Stimulated activated CD8-positive, alpha-beta memory T cell treated with anti-CD3 and anti-CD28 coated beads, Interleukin-2, amount 100 ng/mL, for 1 hour (primary cell): ENCODE measurements around the gene BTBD18.

Source experiments
- DNase-seq, 2 donors: peaks; one replicate each; pipeline ENCODE4 v3.0.0-alpha.2; 2020; ENCODE audit warnings: low read depth in 2 of 2

BTBD18 gene, protein sequence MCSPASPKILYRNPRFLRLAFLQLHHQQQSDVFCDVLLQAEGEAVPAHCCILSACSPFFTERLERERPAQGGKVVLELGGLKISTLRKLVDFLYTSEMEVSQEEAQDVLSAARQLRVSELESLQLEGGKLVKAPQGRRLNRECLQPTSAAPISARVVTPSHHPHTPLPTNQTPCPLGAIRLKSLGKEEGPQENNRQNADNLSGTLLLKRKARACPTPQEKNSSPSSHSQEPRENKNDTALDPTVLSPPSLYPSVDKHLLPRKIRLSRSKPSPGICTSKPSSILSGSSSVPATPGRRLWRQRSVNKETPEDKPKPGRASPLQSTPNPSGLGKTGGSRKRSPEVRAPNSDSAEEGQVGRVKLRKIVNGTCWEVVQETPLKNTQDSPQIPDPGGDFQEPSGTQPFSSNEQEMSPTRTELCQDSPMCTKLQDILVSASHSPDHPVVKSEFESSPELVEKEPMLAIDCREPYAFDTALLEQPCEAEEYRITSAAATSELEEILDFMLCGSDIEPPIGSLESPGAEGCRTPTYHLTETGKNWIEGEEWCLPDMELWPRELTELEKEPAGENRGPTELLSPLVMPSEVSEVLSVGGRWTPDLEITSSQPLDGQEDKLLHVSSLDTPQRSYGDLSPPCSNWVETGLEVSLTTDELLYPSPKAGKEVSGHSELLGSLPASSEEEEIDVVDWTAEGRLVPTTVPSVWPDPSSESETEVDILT

GRCh38 chr11:57751676-57752253, at the start of gene BTBD18:
BTBD18 (minus strand) TSS chr11:57751819; CDS start chr11:57751188, 631 bp downstream.
- DNase-seq = no peak

DNA sequence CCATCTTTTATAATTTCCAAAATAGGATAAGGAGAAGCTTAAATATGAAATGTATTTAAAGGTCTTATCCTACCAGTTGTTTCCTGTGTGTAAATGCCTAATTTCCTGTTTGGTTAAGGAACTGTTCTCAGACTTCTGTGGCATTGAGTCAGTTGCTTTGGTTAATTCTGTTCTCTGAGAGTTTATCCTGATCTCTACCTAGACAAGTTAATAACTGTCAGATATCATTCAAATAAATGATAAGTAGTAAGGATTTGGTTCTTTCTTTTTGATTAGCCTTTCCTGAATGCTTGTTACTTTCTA, 49.5 kb upstream of the BTBD18 start:
- DNase-seq = no peak

DNA sequence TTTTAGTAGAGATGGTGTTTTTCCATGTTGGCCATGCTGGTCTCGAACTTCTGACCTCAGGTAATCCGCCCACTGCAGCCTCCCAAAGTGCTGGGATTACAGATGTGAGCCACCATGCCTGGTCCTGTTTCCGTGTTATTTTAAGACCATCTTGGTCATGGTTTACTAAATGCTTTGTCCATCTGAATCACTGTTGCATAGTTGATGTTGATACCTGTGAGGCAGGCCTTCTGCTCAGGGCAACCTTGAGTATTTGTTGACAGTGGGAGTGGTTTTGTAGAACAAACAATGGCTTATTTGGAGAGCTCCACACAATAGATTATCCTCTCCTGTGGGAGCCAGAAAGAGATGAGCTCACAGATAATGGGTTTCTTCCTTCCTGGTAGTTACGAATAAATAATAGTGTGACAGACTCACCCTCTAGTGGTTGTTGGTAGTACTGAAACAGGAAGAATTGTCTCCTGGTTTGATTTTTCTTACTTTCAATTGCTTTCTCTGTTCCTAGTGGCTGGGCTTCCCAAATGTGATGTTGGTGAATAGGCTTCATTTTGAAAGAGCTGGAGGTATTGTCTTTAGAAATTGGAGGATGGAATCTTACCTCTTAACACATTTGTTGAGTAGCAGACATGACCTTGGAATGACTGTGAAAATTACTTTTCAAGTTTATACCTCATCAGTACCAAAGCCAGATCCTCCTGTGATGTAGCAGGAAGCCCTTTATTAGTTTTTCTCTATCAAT, 49.0 kb upstream of the BTBD18 start:
- DNase-seq = no peak

GRCh38 chr11:57798905-57799559, 47.4 kb upstream of the BTBD18 start:
- no peak for DNase-seq

- no peak for DNase-seq
Measured at GRCh38 chr11:57793351-57794115, 41.9 kb upstream of the BTBD18 start.

GRCh38 chr11:57792870-57793269, 41.3 kb upstream of the BTBD18 start:
- no peak for DNase-seq

- peak; percentile 64 to 75 for DNase-seq
Measured at GRCh38 chr11:57792060-57792541, 40.5 kb upstream of the BTBD18 start.

- no peak for DNase-seq
Measured at GRCh38 chr11:57791321-57792059, 39.9 kb upstream of the BTBD18 start.

DNA sequence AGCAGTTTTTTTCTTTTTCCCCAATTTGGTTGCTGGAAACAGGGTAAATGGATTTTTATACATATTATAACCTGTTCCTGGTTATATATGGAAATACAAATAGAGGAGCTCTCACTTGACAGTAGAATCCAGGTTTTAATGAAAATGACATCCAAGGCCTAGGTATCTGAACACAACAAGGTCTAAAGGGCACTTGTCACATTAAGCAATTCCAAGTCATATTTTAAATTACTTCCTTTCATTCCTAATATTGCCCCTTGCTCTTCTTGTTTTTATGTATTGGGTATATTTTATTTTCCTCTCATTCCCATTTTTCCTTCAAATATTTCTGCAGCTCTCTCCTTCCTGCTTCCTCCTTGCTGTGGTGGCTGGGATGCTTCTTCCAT, 37.1 kb upstream of the BTBD18 start:
- no peak for DNase-seq

DNA sequence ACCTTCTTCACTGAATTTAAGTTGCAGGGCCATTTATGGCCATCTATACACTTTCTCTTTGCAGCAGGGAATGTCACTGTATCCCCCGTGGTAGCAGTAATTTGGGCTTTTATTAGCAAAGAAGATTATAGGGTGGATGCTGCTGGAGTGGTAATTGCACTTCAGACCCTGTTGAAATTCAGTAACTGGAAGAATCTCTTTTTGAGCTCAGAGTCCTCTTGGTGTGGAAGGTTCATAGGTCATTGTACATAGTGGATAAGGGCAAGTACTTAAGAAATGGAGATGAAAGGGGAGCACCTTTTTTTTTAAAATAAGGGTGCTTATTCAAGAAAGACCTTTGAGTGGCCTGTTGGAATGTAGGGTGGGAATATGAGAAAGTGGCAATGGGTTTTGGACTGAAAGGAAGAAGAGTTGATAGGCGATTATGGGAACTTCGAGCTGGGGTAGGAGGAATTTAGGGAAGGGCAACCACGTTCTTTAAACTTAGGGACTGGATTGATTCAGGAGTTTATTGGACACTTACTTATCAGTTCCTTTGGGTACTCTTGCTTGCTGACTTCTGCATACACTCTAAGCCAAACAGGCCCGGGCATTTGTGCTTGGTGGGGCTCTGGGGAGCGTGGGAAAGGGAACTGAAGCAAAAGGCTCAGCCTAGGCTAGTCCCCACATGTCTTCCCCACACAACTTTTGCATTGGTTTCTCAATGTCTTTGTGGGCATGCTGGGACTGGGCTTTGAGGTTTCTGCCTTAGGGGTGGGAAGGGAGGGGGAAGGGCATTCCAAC, 36.5 kb upstream of the BTBD18 start:
- no peak for DNase-seq

GRCh38 chr11:57787006-57787604, 35.5 kb upstream of the BTBD18 start:
- DNase-seq = no peak

DNA sequence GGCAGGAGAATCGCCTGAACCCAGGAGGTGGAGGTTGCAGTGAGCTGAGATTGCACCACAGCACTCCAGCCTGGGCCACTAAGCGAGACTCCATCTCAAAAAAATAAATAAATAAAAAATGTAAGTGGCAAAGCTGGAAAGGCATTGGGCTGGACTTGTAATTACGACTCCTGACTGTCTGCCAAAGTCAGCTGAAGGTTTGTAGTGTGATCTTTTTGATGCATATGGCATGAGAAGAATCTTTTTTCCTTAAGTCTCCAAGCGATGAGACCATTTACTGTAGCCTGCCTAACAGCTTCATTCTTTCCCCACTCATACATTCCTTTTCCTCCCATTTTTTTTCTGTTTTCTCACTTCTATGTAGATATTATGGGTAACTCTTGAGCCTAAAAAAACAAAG, 34.8 kb upstream of the BTBD18 start:
- no peak for DNase-seq

DNA sequence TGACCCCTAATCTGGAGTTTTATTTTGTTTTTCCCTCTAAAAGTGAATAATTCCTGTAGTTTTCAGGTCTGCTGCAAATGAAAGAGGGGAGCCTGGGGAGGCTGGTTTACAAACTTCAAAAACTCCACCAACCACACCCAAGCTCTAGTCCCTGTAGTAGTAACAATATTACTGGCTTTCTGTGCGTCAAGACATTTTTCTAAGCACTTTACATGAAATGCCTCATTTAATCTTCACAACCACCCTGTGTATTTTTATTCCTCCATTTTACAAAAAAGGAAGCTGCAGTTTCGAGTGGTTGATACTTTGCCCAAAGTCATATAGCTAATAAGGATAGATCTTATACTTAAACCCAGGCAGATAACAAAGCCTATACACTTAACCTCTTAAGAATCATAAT, 33.5 kb upstream of the BTBD18 start:
- no peak for DNase-seq

DNA sequence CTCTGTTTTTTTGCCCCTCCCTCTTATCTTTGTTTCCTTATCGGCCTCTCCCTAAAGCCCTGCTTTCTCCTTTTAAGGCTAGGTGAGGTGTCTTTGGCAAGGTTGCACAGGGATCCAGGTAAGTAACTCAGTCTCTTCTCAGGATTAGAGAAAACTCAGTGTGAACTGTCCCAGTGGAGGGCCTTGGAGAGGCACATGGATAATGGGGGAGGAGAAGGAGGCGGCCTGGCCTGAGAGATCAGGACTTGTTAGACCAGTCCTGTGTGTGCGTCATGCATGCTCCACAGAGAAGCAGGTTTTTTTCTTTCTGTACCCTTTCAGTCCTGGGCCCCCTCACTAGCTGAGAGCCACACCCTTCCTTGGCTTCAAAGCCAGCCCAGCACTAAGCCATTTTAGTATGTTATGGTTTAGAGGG, 29.9 kb upstream of the BTBD18 start:
- DNase-seq = no peak

GRCh38 chr11:57779276-57779675, 27.7 kb upstream of the BTBD18 start:
- no peak for DNase-seq

GRCh38 chr11:57778318-57779037, 26.9 kb upstream of the BTBD18 start:
- no peak for DNase-seq

DNA sequence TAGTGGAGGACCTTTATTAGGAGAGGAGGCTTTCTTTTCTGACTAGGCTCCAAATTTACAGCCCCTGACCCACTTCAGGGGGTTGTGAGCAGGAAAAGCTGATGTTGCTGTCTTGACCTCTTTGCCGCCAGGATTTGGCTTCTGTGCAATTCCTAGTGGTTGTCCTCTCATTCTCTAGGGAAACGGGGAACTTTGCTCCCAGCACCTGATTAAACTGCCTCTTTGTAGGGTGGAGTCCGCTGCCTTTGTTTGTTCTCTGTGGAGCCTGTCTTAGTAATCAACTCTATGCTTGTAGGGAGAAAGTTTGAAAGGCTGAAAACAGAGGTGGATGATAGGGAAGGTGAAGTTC, 26.3 kb upstream of the BTBD18 start:
- no peak for DNase-seq

- DNase-seq = no peak
Measured at GRCh38 chr11:57776577-57777210, 25.1 kb upstream of the BTBD18 start.
